ENCODE results near the gene PROZ. TPM values are rescaled to one million over a fixed set of nuclear protein-coding genes. Genes with fewer than 3 reads are reported as not detected.

Gene PROZ
- total RNA-seq, 3 donors from 2014 or later (not counting 1 experiment from before 2014, with no cell fraction given) = 0.82 TPM; not detected in 2

DNA sequence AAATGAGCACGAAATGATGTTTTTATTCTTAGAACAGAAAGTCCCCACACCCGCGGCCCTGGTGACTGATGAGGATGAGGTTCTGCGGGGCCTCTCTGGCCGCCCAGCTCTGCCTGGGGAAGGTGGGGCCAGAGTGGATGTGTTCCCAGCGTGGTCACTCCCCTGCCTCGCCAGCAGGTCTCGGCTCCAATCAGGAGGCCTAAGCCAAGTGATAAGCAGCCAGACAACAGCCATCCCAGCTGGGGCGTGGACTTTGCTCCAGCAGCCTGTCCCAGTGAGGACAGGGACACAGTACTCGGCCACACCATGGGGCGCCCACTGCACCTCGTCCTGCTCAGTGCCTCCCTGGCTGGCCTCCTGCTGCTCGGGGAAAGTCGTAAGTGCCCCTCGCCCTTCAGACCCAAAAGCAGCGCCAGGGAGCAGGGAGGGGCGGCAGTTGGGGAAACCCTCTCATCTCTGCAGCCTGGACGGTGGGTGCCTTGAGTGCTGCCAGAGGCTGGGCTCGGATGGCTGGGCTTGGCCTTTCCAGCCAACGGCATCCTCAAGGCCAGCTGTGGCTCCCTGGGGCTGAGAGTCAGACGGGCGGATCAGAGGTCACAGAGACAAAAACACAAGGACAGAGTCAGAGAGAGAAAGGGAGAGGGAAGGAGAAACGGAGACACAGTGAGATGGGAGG lies 35.8 kb upstream of the PROZ start, which contains the start of gene F10:
TSS of gene F10 (plus strand) at position 250 of the 676 bp plus-strand sequence. CDS start at position 307, 57 bp downstream.
- Histone ChIP-seq H3K36me3 (ENCODE audit: control insufficient read depth, insufficient read depth, low read length) (no peaks in the 10 kb centered on the region), H3K4me3 (ENCODE audit: low read length) (no peak within 1 kb of the TSS), H3K9me3 (ENCODE audit: control insufficient read depth, insufficient read depth, low read length) (no peaks in the 10 kb centered on the region), H3K27ac (ENCODE audit: low read length) (no peak within 1 kb of the TSS), H3K27me3 (ENCODE audit: control insufficient read depth, insufficient read depth, low read length) (no peaks in the 10 kb centered on the region), H3K4me1 (ENCODE audit: control insufficient read depth, insufficient read depth, low read length) (no peaks in the 10 kb centered on the region)
- Mint-ChIP-seq H3K27ac (no peak within 1 kb of the TSS), H3K4me3 (no peak within 1 kb of the TSS), H3K4me1 (no peaks in the 10 kb centered on the region), H3K9me3 (no peaks in the 10 kb centered on the region), H3K27me3 (ENCODE audit: low read depth in 2 of 2) (peaks cover 10 to 15% of the 10 kb centered on the region in 2 donors), H3K36me3 (no peaks in the 10 kb centered on the region)
- DNase-seq (no peak), ATAC-seq (no peak)
- TF ChIP-seq, protein P1, sequence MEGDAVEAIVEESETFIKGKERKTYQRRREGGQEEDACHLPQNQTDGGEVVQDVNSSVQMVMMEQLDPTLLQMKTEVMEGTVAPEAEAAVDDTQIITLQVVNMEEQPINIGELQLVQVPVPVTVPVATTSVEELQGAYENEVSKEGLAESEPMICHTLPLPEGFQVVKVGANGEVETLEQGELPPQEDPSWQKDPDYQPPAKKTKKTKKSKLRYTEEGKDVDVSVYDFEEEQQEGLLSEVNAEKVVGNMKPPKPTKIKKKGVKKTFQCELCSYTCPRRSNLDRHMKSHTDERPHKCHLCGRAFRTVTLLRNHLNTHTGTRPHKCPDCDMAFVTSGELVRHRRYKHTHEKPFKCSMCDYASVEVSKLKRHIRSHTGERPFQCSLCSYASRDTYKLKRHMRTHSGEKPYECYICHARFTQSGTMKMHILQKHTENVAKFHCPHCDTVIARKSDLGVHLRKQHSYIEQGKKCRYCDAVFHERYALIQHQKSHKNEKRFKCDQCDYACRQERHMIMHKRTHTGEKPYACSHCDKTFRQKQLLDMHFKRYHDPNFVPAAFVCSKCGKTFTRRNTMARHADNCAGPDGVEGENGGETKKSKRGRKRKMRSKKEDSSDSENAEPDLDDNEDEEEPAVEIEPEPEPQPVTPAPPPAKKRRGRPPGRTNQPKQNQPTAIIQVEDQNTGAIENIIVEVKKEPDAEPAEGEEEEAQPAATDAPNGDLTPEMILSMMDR (IDR thresholded peaks at IDR 0.05) = no peak
- intact Hi-C loops (cut with micrococcal nuclease) = no loop called here
- 78% methylated on average over 23 of the region's 23 CpGs for WGBS (ENCODE audit: insufficient coverage)

DNA sequence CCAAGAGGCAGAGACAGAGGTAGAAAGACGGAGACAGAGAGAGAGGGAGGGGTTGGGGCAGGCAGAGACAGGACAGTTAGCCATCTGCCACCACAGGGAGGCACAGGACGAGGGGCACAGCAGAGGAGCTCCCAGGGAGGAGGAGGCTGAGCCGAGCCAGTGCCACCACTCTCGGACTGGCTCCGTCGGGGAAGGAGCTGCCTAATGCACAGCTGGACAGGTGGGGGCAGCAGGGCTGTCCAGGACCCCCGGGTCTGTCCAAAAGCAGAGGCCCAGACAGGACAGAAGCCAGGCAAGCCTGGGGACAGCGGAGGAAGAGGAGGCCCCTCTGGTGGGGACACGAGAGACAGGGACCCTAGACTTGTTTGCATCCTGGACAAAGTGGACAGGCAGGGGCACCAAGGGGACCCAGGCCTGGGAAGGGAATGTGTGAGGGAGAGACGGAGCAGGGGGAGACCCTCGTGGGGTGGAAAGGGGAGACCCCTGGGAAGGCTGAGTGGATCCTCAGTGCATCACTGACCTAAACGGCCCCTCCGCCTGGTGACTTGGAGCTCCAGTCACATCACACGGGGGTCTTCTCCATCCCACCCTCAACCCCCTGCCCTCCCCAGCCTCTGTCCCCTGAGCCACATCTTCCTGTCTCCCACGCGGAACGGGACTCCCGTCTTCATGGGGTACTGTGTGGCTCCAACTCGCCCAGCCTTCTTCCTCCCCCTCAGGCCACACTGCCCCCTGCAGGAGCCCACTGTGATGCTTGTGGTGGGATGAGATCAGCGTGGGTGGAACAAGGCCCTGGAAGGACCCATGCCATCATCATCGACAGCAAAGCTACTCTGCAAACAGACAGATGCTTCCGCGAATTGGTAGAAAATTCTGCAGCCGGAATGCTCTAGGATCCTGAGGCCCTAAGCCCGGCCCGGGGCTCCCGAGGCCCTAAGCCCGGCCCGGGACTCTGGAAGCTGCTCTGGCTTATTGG lies 34.9 kb upstream of the PROZ start:
- H3K4me3 Mint-ChIP-seq = no peak overlapping the region
- no peak overlapping the region for H3K27ac Mint-ChIP-seq
- no peak for ATAC-seq
- TF ChIP-seq, protein P1 (IDR thresholded peaks at IDR 0.05) = no peak
- H3K36me3 ChIP-seq (ENCODE audit: control insufficient read depth, insufficient read depth, low read length) = no peaks in the 10 kb centered on the region
- intact Hi-C loops (cut with micrococcal nuclease) = no loop called here
- peaks cover 13 to 20% of the 10 kb centered on the region in 2 donors for H3K27me3 Mint-ChIP-seq (ENCODE audit: low read depth in 2 of 2)
- no peak overlapping the region for H3K4me3 ChIP-seq (ENCODE audit: low read length)
- no peaks in the 10 kb centered on the region for H3K36me3 Mint-ChIP-seq
- no peak for DNase-seq
- H3K9me3 ChIP-seq (ENCODE audit: control insufficient read depth, insufficient read depth, low read length) = no peaks in the 10 kb centered on the region
- no peaks in the 10 kb centered on the region for H3K9me3 Mint-ChIP-seq
- no peak overlapping the region for H3K27ac ChIP-seq (ENCODE audit: low read length)
- H3K4me1 Mint-ChIP-seq = no peaks in the 10 kb centered on the region
- H3K27me3 ChIP-seq (ENCODE audit: control insufficient read depth, insufficient read depth, low read length) = no peaks in the 10 kb centered on the region
- 83% methylated on average over 28 of the region's 29 CpGs for WGBS (ENCODE audit: insufficient coverage)
- no peaks in the 10 kb centered on the region for H3K4me1 ChIP-seq (ENCODE audit: control insufficient read depth, insufficient read depth, low read length)

DNA sequence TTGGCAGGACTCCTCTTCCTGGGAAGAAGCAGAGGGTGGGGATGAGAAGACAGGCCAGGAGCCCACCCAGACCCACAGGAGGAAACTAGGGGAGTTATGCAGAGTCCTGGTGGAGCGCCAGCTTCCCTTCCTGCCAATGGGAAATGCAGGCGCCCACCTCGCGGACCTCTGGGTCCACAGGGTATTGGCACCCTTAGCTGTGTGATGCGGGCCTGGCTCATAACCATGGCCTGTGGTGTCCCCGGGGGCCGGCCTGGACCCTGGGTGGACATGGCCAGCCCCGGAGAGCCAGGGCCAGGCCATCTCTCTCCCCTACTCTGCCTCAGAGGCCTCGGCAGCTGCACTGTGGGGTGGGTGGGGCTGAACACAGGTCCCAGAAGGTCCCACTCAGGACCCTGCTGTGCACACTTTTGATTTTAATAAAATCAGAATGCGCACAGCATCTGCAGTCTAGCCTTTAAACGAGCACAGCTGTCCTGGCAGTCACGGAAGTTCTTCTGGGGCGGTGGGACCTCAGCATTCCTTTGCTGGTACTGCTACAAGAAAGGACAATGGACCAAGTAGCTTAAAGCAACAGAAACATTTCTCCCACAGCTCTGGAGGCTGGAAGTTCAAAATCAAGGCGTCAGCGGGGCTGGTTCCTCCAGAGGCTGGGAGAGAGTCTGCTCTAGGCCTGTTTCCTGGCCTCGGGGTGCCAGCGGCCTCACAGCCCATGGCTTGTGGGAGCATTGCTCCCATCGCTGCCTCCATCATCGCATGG lies 34.1 kb upstream of the PROZ start:
- intact Hi-C loops (cut with micrococcal nuclease) = no loop called here
- Mint-ChIP-seq H3K27ac (no peak overlapping the region), H3K36me3 (no peaks in the 10 kb centered on the region), H3K4me1 (no peaks in the 10 kb centered on the region), H3K9me3 (no peaks in the 10 kb centered on the region), H3K27me3 (ENCODE audit: low read depth in 2 of 2) (peaks cover 13 to 29% of the 10 kb centered on the region in 2 donors), H3K4me3 (no peak overlapping the region)
- ATAC-seq = no peak
- WGBS (ENCODE audit: insufficient coverage) = 93% methylated on average over 19 of the region's 19 CpGs
- Histone ChIP-seq H3K27ac (ENCODE audit: low read length) (no peak overlapping the region), H3K4me3 (ENCODE audit: low read length) (no peak overlapping the region), H3K27me3 (ENCODE audit: control insufficient read depth, insufficient read depth, low read length) (peaks cover under 1% of the 10 kb centered on the region), H3K4me1 (ENCODE audit: control insufficient read depth, insufficient read depth, low read length) (peaks cover 2% of the 10 kb centered on the region), H3K36me3 (ENCODE audit: control insufficient read depth, insufficient read depth, low read length) (no peaks in the 10 kb centered on the region), H3K9me3 (ENCODE audit: control insufficient read depth, insufficient read depth, low read length) (no peaks in the 10 kb centered on the region)
- TF ChIP-seq, protein P1 (IDR thresholded peaks at IDR 0.05) = no peak
- no peak for DNase-seq
